K562 (cell line): ENCODE measurements around the gene GALNT17. TPM values are rescaled to one million over a fixed set of nuclear protein-coding genes. Genes with fewer than 3 reads are reported as not detected.

Source experiments
- ATAC-seq: fragments of 200-7000 bp; cut with Tn5 transposase; 3 replicates; pipeline ENCODE4 v1.9.1; 2020; ENCODE audit warnings: moderate library complexity
- BruUV-seq: library from RNA; stranded (reverse); fragments of 400-500 nt; replicated peaks from 2 replicates; lab custom pipeline; 2021; lab: Mats Ljungman, UMichigan
- CTCF ChIA-PET: fragments of 300-600 bp; formaldehyde crosslinking; extraction: SDS; loops from one replicate; lab custom pipeline; 2021; ENCODE audit warnings: low intra/inter-chr PET ratio; lab: Yijun Ruan, JAX
- POLR2A ChIA-PET: fragments of 300-600, 350-650 bp; sonication (Branson Sonifier 250); formaldehyde crosslinking; extraction: SDS; loops from one replicate; lab custom pipeline; 2021; ENCODE audit warnings: antibody characterized with exemption, inconsistent platforms; lab: Yijun Ruan, JAX
- DNase-seq, 4 experiments: peaks; one replicate each; pipeline versions ENCODE4 v3.0.0 to v3.0.0-alpha.2; 2011 to 2018; ENCODE audit warnings: low spot score in 3 of 4, mixed read lengths in 3 of 4; ENCODE audit errors: extremely low read depth in 1 of 4
- FAIRE-seq: peaks from 2 replicates; lab custom pipeline; 2011; peaks lifted over from hg19 to GRCh38; lab: Jason Lieb, UNC
- H2AFZ ChIP-seq: 2 replicates; pipeline ENCODE4 v1.6.0; 2011; ENCODE audit warnings: low read depth, low read length, control low read depth, inconsistent platforms
- H3K27ac ChIP-seq: fragments of 200-600 bp; 3 replicates; pipeline ENCODE4 v1.8.0; 2011; ENCODE audit warnings: low read depth, mild to moderate bottlenecking, control low read depth, inconsistent platforms, low read length, moderate library complexity, mixed read lengths; ENCODE audit errors: extremely low read depth
- H3K27me3 ChIP-seq, 2 experiments: fragments of 300-600 bp in 1 of 2; 2 replicates in 1 of 2; 3 replicates in 1 of 2; pipeline versions ENCODE4 v1.6.0 to v1.8.0; 2011; ENCODE audit warnings: inconsistent platforms in 2 of 2, low read length in 2 of 2, mild to moderate bottlenecking in 1 of 2, mixed read lengths in 1 of 2, moderate library complexity in 1 of 2; ENCODE audit not compliant: control insufficient read depth in 2 of 2, insufficient read depth in 2 of 2
- H3K36me3 ChIP-seq: fragments of 300-600 bp; 3 replicates; pipeline ENCODE4 v1.8.0; 2011; ENCODE audit warnings: mild to moderate bottlenecking, low read length, inconsistent platforms; ENCODE audit not compliant: control insufficient read depth, insufficient read depth
- H3K4me1 ChIP-seq, 2 experiments: fragments of 200-600 bp in 1 of 2; replicated peaks in 1 of 2; 2 replicates in 1 of 2; 3 replicates in 1 of 2; pipeline versions ENCODE4 v1.5.1 to v1.8.0; 2011; ENCODE audit warnings: inconsistent platforms in 2 of 2, low read length in 2 of 2, mild to moderate bottlenecking in 1 of 2, mixed read lengths in 1 of 2, moderate library complexity in 1 of 2; ENCODE audit not compliant: control insufficient read depth in 2 of 2, insufficient read depth in 2 of 2
- H3K4me2 ChIP-seq: 2 replicates; pipeline ENCODE4 v1.6.1; 2011; ENCODE audit warnings: low read length, control low read depth, inconsistent platforms, mixed read lengths; ENCODE audit not compliant: insufficient read depth
- H3K4me3 ChIP-seq: fragments of 200-600 bp; sonication (generic), shearing (Covaris generic); 2 replicates; pipeline ENCODE4 v1.5.1; 2016; ENCODE audit warnings: control low read depth, inconsistent platforms
- H3K79me2 ChIP-seq: fragments of 200-600 bp; 3 replicates; pipeline ENCODE4 v1.8.0; 2011; ENCODE audit warnings: low read length, inconsistent platforms; ENCODE audit not compliant: control insufficient read depth, insufficient read depth
- H3K9ac ChIP-seq, 2 experiments: 2 replicates each; pipeline versions ENCODE4 v1.6.0 to v1.6.1; 2011; ENCODE audit warnings: low read depth in 2 of 2, low read length in 2 of 2, control low read depth in 1 of 2, inconsistent platforms in 1 of 2, mild to moderate bottlenecking in 1 of 2, mixed read lengths in 1 of 2; ENCODE audit not compliant: insufficient read depth in 1 of 2
- H3K9me1 ChIP-seq: one replicate; pipeline ENCODE4 v1.6.0; 2011; ENCODE audit warnings: inconsistent platforms, mild to moderate bottlenecking, low read length, moderate library complexity; ENCODE audit not compliant: control insufficient read depth, insufficient read depth
- H3K9me3 ChIP-seq: replicated peaks from 2 replicates; pipeline ENCODE4 v1.5.1; 2011; ENCODE audit warnings: low read depth, low read length, inconsistent platforms; ENCODE audit not compliant: control insufficient read depth, insufficient read depth
- H4K20me1 ChIP-seq: replicated peaks from 2 replicates; pipeline ENCODE4 v1.6.1; 2011; ENCODE audit warnings: low read length, inconsistent platforms, mixed read lengths; ENCODE audit not compliant: control insufficient read depth, insufficient read depth
- BACH1 ChIP-seq: fragments of 200-800 bp; sonication (Bioruptor generic); IDR thresholded peaks from 2 replicates; pipeline ENCODE4 v1.6.1; 2016; ENCODE audit warnings: missing genetic modification characterization, missing compliant biosample characterization
- BMI1 ChIP-seq: fragments of 150-350 bp; IDR thresholded peaks from 2 replicates; pipeline ENCODE4 v1.6.1; 2014; ENCODE audit warnings: low read length
- ELF4 ChIP-seq: fragments of 450-650 bp; formaldehyde crosslinking; IDR thresholded peaks from 2 replicates; pipeline ENCODE4 v1.4.0; 2022; ENCODE audit warnings: missing genetic modification characterization
- GTF2F1 ChIP-seq: IDR thresholded peaks from 2 replicates; pipeline ENCODE4 v1.6.1; 2011; ENCODE audit warnings: low read depth, low read length, improper control_type of control experiment
- HLTF ChIP-seq: fragments of 450-650 bp; IDR thresholded peaks from 2 replicates; pipeline ENCODE4 v1.6.1; 2016
- LEF1 ChIP-seq: fragments of 450-650 bp; IDR thresholded peaks from 2 replicates; pipeline ENCODE4 v1.6.1; 2016; ENCODE audit warnings: mild to moderate bottlenecking
- MCM3 ChIP-seq: fragments of 450-650 bp; IDR thresholded peaks from 2 replicates; pipeline ENCODE4 v1.6.1; 2016
- NFE2L1 ChIP-seq: fragments of 450-650 bp; IDR thresholded peaks from 2 replicates; pipeline ENCODE4 v1.6.1; 2016; ENCODE audit warnings: missing genetic modification characterization, low read depth, mild to moderate bottlenecking, missing compliant biosample characterization, moderate library complexity, borderline replicate concordance
- NFRKB ChIP-seq: fragments of 450-650 bp; IDR thresholded peaks from 2 replicates; pipeline ENCODE4 v1.6.1; 2016; ENCODE audit warnings: low read depth
- RHOXF2B ChIP-seq: fragments of 250-450 bp; sonication (Bioruptor Pico); conservative IDR thresholded peaks from 2 replicates; pipeline ENCODE4 v1.5.1; 2021
- RNF2 ChIP-seq: sonication (generic); IDR thresholded peaks from 2 replicates; pipeline ENCODE4 v1.6.1; 2016
- SMARCB1 ChIP-seq: IDR thresholded peaks from 2 replicates; pipeline ENCODE4 v1.6.1; 2011; ENCODE audit warnings: improper control_type of control experiment, low read depth; ENCODE audit not compliant: insufficient read length
- ZC3H8 ChIP-seq: fragments of 450-650 bp; IDR thresholded peaks from 2 replicates; pipeline ENCODE4 v1.6.1; 2017
- ZNF384 ChIP-seq: IDR thresholded peaks from 2 replicates; pipeline ENCODE4 v1.6.1; 2012; ENCODE audit warnings: low read depth, low read length, improper control_type of control experiment
- ZNF699 ChIP-seq: fragments of 250-450 bp; sonication (Bioruptor Pico); IDR thresholded peaks from 2 replicates; pipeline ENCODE4 v1.8.0; 2021; ENCODE audit warnings: mild to moderate bottlenecking, moderate library complexity; ENCODE audit not compliant: insufficient replicate concordance
- WGBS: fragments of 100-300 bp; shearing (Covaris generic); methylation state at CpG from one replicate; pipeline ENCODE4 v1.1.6; 2016; ENCODE audit warnings: low coverage, mixed read lengths; ENCODE audit not compliant: insufficient coverage; ENCODE audit errors: missing lambda C conversion rate; 5-methylcytosine and 5-hydroxymethylcytosine counted together
- in situ Hi-C: fragments of 300-500 bp; cut with MboI; formaldehyde crosslinking; loops from 4 replicates; pipeline ENCODE4 v1.15.0; 2018; ENCODE audit warnings: inconsistent platforms, mixed read lengths
- intact Hi-C: fragments of 100-400 bp; cut with micrococcal nuclease; formaldehyde crosslinking; loops from 2 replicates; pipeline ENCODE4 v1.14.2; 2022
- polyA plus RNA-seq, 8 experiments: library from polyadenylated mRNA; depleted of rRNA in 4 of 8; stranded (reverse) in 5 of 8; unstranded in 3 of 8; fragments of >200 nt; fragmentation: Nextera tagmentation in 2 of 8; fragmentation: Illumina TruSeq in 1 of 8; extraction: Ambion mirVana in 2 of 8; extraction: Trizol in 1 of 8; gene quantifications; 2 replicates each; pipeline versions ENCODE4 v1.2.1 to v1.2.3, GENCODE V29; 2011 to 2014; ENCODE audit warnings: inconsistent platforms in 1 of 8, missing spikeins in 1 of 8
- total RNA-seq, 7 experiments: library from RNA; depleted of rRNA in 6 of 7; stranded (reverse); fragments of >200 nt in 6 of 7; fragmentation: Illumina TruSeq in 2 of 7; extraction: Trizol in 2 of 7; gene quantifications; 2 replicates each; pipeline versions ENCODE4 v1.2.1 to v1.2.3, GENCODE V29; 2011 to 2021; ENCODE audit warnings: low replicate concordance in 1 of 7
- TF ChIP-seq, protein P1 (sequence below): sonication (generic); formaldehyde crosslinking; IDR thresholded peaks from 2 replicates; pipeline ENCODE4 v1.8.0; 2022; ENCODE audit warnings: mild to moderate bottlenecking, missing genetic modification reagents

The GALNT17 gene
- total and polyA plus RNA-seq, 9 of the 15 experiments (the other 6 are each of a cell fraction or from before 2014, with no cell fraction given), result not detected

DNA sequence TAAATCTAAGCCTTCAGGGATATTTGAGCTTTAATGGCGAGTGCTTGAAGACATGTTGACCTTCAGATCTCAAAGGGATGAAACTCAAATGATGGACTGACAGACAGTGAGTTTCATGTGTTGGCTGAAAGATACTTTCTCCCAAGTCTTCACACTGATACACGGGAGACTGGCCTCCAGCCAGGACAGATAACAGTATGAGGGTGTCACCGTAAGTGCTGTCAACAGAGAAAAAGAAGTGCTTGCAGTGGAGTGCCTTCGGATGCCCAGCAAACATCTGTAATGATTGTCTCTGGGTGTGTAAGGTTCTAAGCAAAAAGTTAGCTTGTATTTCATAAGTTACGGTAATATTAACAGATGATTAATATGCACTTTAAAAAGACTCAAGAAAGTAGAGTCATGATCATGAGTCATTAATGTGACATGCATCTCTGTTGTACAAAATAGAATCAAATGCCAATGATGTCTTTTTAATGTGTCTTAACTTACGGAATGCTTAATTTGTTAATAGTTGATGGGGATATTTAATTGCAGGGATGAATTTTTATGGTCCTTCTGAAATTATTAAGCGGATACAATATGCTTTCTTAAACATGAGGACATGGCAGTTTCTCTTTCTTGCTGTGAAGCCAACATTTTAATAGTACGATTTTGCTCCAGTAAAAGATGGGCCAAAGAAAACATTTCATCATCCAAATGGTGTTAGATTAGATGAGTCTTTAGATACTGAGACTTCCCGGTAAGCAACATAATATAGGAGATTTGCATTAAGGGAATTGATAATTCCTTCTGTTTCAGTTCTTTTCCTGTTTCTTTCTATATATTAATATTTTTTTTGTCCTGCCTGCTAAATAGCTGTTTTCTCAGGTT is 292.5 kb downstream of the GALNT17 start:
- BruUV-seq, result no TSS peak
- peaks cover 0 to 11% of the 10 kb centered on the region in 2 experiments; a peak in 2 of 5 replicates for H3K27me3 ChIP-seq
- WGBS, result under 1% methylated on average over 9 of the region's 9 CpGs
- intact Hi-C loops (no loop called here), in situ Hi-C loops (no loop called here)
- no peak for DNase-seq
- no peaks in the 10 kb centered on the region for H3K9me3 ChIP-seq
- FAIRE-seq, result no peak
- no peak overlapping the region for H3K9ac ChIP-seq
- H3K4me1 ChIP-seq, result no peaks in the 10 kb centered on the region
- no peak for TF ChIP-seq RHOXF2B (CRISPR knock-in tag)
- no peak for TF ChIP-seq NFE2L1
- H3K4me2 ChIP-seq, result no peak overlapping the region
- ChIA-PET POLR2A (interaction anchor here (0.6 kb wide), 2 partner anchors 143 to 198 kb away, joined by 3 to 5 read pairs; no protein-coding TSS in a partner anchor), CTCF (no interaction called here)
- ATAC-seq, result no peak
- no peaks in the 10 kb centered on the region for H3K9me1 ChIP-seq
- no peak overlapping the region for H3K4me3 ChIP-seq
- no peaks in the 10 kb centered on the region for H3K79me2 ChIP-seq
- H4K20me1 ChIP-seq, result no peaks in the 10 kb centered on the region
- no peak overlapping the region for H2AFZ ChIP-seq
- H3K27ac ChIP-seq, result no peak overlapping the region
- H3K36me3 ChIP-seq, result no peaks in the 10 kb centered on the region

DNA sequence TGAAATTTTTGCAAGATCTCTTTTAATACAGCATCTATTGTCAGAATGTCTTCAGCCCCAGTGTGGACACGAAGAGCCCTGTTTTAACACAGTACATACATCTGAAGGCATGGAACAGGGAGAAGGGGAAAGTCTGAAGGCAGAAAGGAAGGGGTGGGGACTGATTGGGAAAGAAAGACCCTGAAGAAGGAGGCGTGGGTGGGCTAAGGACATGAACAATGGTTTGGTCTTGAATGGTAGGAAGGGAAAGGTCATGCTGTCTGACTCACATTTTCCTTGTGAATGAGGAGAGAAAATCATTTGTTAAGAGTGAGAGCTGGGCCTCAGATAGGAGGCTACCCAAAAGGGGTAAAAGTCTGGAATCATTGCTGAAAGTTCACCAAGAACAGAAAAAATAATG is 297.1 kb downstream of the GALNT17 start:
- H3K36me3 ChIP-seq, result no peaks in the 10 kb centered on the region
- H3K9me3 ChIP-seq, result no peaks in the 10 kb centered on the region
- in situ Hi-C loops, result no loop called here
- H3K4me3 ChIP-seq, result no peak overlapping the region
- H3K4me1 ChIP-seq, result no peaks in the 10 kb centered on the region
- POLR2A ChIA-PET, result no interaction called here
- no peak overlapping the region for H2AFZ ChIP-seq
- H3K9me1 ChIP-seq, result no peaks in the 10 kb centered on the region
- BruUV-seq, result no TSS peak
- H3K27ac ChIP-seq, result no peak overlapping the region
- no peaks in the 10 kb centered on the region for H4K20me1 ChIP-seq
- WGBS, result 0% methylated on average over 1 of the region's 2 CpGs
- H3K79me2 ChIP-seq, result no peaks in the 10 kb centered on the region
- CTCF ChIA-PET, result no interaction called here
- FAIRE-seq (no peak), ATAC-seq (no peak)
- TF ChIP-seq LEF1 (no peak), BACH1 (tag) (no peak), RNF2 (no peak), GTF2F1 (no peak), ELF4 (CRISPR knock-in tag) (no peak), ZC3H8 (no peak), HLTF (no peak), ZNF699 (CRISPR knock-in tag) (no peak), ZNF384 (no peak), BMI1 (no peak), NFRKB (no peak), SMARCB1 (no peak), MCM3 (no peak)
- TF ChIP-seq, protein P1, sequence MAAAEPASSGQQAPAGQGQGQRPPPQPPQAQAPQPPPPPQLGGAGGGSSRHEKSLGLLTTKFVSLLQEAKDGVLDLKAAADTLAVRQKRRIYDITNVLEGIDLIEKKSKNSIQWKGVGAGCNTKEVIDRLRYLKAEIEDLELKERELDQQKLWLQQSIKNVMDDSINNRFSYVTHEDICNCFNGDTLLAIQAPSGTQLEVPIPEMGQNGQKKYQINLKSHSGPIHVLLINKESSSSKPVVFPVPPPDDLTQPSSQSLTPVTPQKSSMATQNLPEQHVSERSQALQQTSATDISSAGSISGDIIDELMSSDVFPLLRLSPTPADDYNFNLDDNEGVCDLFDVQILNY (CRISPR knock-in tag), result no peak
- TF ChIP-seq, all 486 proteins: peak for 0
- Histone ChIP-seq H3K9ac (no peak overlapping the region), H3K4me2 (no peak overlapping the region), H3K27me3 (peaks cover 0 to 4% of the 10 kb centered on the region in 2 experiments; a peak in 1 of 5 replicates)
- DNase-seq, result no peak
- intact Hi-C loops, result no loop called here
